ENCODE results near the gene TIAM2. TPM values are rescaled to one million over a fixed set of nuclear protein-coding genes. Genes with fewer than 3 reads are reported as not detected.

The TIAM2 gene
- total and polyA plus RNA-seq, 5 experiments from 2014 or later, result 0.09 to 8.3 (median 1.3) TPM

DNA sequence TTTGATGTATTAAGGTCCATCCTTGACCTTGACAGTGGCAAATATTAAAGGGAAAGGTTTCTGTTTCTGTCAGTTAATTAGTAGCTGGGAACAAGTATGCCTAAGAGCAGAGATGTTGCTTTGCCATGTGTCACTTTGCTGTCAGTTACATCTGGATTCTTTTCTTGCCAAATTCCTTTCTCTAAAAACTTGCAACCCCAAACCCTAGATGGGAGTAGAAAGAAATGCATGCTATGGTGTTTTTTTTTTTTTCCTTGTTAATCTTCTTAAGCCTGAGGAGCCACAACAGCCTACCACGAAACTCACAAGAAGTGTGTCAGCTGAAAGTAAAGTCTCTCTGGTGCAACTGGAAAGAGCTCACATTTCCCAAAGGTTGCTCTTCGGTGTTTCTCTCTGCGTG lies 250.7 kb downstream of the TIAM2 start:
- Mint-ChIP-seq H3K4me1 (peaks cover 0 to 2% (median 0%) of the 10 kb centered on the region in 4 donors), H3K9me3 (peaks cover 0 to 6% (median 0%) of the 10 kb centered on the region in 9 donors), H3K4me3 (no peak overlapping the region), H3K36me3 (peaks cover 0 to 13% (median 0%) of the 10 kb centered on the region in 3 donors), H3K27me3 (peaks cover 0 to 1% (median 0%) of the 10 kb centered on the region in 5 donors), H3K27ac (peak overlapping the region in 1 of 10 donors; percentile 50)
- no peak for DNase-seq
- POLR2A ChIA-PET, result no interaction called here
- no peak for ATAC-seq

DNA sequence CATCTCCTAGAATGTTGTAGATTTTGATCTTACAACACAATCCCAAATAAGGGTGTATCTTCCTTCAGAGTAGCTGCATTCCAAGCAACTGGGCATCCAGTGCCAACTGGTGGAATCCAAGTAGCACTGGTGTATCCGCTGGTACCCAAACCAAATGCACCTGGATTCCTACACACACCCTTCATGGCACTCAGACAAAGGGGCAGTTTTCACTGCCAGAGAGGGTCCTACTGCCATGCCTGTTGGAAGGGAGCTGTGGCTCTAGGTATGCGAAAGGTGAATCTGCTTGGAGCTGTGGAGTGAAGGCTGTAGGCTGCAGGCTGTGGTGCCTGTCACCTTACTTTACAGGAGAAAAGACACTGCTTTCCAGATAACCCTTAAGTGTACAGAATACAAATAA lies 251.7 kb downstream of the TIAM2 start:
- ATAC-seq (no peak), DNase-seq (no peak)
- H3K36me3 Mint-ChIP-seq, result peaks cover 0 to 23% (median 0%) of the 10 kb centered on the region in 3 donors
- POLR2A ChIA-PET, result no interaction called here
- no peak overlapping the region for H3K27ac Mint-ChIP-seq
- peaks cover 0 to 2% (median 0%) of the 10 kb centered on the region in 4 donors for H3K4me1 Mint-ChIP-seq
- H3K9me3 Mint-ChIP-seq, result peaks cover 0 to 6% (median 0%) of the 10 kb centered on the region in 9 donors
- H3K27me3 Mint-ChIP-seq, result peaks cover 0 to 1% (median 0%) of the 10 kb centered on the region in 5 donors
- no peak overlapping the region for H3K4me3 Mint-ChIP-seq

DNA sequence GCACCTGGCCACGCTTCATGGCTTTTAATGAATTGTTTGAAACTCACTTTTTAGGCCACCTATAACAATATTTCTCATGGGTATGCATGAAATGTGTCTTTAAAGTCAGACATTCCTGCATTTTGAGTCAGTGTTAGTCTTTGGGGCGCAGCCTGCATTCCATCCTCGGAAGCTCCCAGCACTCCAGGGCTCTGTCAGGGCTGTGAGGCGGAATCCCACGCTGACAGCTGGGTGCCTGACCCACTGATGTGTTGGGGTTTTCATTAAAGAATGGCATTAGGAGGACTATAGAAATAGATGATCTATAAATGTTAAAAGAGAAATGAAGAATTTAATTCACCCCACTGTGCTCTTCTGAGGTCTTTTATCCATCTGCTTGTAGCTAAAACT lies 252.5 kb downstream of the TIAM2 start:
- no peak overlapping the region for H3K4me3 Mint-ChIP-seq
- no peak for ATAC-seq
- H3K27me3 Mint-ChIP-seq, result no peaks in the 10 kb centered on the region
- no peak for DNase-seq
- peaks cover 0 to 27% (median 0%) of the 10 kb centered on the region in 3 donors for H3K36me3 Mint-ChIP-seq
- H3K27ac Mint-ChIP-seq, result peak overlapping the region in 1 of 10 donors; percentile 6
- peaks cover 0 to 6% (median 0%) of the 10 kb centered on the region in 9 donors for H3K9me3 Mint-ChIP-seq
- peaks cover 0 to 2% (median 0%) of the 10 kb centered on the region in 4 donors for H3K4me1 Mint-ChIP-seq
- POLR2A ChIA-PET, result no interaction called here

DNA sequence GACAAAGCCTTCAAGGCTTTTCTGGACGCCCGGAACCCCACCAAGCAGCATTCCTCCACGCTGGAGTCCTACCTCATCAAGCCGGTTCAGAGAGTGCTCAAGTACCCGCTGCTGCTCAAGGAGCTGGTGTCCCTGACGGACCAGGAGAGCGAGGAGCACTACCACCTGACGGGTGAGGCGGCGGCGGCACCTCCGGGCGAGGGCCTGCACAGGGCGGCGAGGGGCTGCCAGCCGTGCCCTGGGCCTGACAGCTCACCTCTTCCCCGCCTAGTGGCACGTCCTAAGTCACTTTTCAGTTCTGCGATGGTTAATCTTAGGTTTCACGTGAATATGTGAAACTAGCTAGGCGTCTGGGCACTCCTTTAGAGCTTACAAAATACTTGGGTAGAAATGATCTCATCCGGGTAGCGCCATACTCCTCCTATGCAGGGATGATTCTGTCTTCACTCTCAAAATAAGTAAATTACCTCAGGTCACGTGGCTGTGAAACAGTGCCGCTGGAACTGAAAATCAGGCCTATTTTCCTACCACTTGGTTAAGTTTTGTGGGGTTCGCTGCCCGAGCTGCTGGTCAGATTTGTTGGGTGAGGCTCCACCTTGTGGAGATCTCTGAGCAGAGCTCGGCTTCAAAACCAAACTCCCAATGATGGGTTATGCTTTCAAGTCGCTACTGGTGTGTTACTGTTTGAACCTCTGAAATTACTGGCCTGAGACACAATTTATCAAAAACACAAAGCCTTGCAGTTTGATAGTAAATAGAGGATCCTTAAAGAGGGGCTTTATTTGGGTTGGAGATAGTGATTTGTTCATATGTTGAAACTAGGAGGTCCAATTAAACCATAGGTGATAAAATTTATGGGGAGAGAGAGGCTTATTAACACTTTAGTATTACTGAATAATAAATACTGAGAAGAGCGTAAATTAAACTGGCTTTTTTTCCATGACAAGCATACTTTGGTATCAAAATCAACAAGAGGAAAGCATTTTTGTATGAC lies 253.2 kb downstream of the TIAM2 start:
- Mint-ChIP-seq H3K27me3 (no peaks in the 10 kb centered on the region), H3K27ac (peak overlapping the region in 2 of 10 donors; percentile 2 to 6), H3K4me1 (peaks cover 0 to 2% (median 0%) of the 10 kb centered on the region in 4 donors), H3K4me3 (no peak overlapping the region), H3K36me3 (peaks cover 0 to 34% (median 0%) of the 10 kb centered on the region in 3 donors), H3K9me3 (peaks cover 0 to 6% (median 0%) of the 10 kb centered on the region in 9 donors)
- DNase-seq (peak in 1 of 10 donors; percentile 3), ATAC-seq (no peak)
- POLR2A ChIA-PET, result no interaction called here

DNA sequence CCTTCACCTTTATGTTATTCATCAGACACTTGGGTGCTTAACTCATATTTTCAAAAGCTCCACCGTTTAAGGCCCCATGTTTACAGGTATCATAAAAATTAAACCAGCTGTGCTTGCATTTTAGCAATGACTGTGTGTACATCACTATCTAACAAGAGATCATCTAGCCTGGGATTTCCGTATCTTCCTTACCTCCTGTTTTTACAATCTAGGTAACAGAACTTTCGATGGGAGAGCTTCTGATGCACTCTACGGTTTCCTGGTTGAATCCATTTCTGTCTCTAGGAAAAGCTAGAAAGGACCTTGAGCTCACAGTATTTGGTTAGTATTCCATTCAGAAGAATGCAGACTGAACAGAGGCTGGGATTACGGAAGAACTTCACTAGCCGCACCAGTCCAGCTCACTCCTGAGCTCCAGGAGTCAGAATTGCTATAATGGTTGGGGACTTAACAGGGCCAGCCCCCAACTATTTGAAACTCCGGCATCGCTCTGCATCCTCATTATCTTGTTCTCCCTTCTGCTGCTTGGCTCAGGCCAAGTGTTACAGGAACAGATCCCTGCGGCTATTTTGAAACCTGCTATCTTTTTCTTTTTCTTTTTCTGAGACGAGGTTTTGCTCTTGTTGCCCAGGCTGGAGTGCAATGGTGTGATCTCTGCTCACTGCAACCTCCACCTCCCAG lies 255.7 kb downstream of the TIAM2 start:
- POLR2A ChIA-PET, result no interaction called here
- ATAC-seq (no peak), DNase-seq (no peak)
- Mint-ChIP-seq H3K36me3 (peaks cover 0 to 58% (median 9%) of the 10 kb centered on the region in 3 donors), H3K4me1 (peaks cover 0 to 4% (median 0%) of the 10 kb centered on the region in 4 donors), H3K4me3 (no peak overlapping the region), H3K27ac (peak overlapping the region in 3 of 10 donors; percentile 2 to 36 (median 24)), H3K9me3 (no peaks in the 10 kb centered on the region), H3K27me3 (no peaks in the 10 kb centered on the region)

DNA sequence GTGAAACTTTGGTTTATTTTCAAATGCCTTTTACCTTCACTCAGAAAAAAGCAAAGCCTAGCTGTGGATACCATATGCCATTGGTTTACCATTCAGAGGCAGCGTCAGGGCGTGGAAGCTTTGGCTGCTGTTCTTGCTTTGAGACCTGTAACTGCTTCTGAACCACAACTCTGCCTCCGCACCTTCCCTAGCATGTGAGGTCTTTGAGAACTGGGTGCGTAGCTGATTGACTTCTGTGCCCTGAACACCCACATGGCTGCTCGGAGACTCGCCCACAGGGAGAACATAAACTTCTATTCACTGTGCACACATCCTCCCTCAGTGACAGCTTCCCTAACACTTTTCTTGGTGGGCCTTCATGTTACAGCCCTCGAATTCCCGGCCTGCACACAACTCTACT lies 257.5 kb downstream of the TIAM2 start:
- Mint-ChIP-seq H3K9me3 (no peaks in the 10 kb centered on the region), H3K36me3 (peaks cover 0 to 76% (median 9%) of the 10 kb centered on the region in 3 donors), H3K4me3 (no peak overlapping the region), H3K27me3 (no peaks in the 10 kb centered on the region), H3K4me1 (peaks cover 0 to 4% (median 0%) of the 10 kb centered on the region in 4 donors), H3K27ac (peak overlapping the region in 2 of 10 donors; percentile 19 to 74)
- ATAC-seq, result no peak
- no peak for DNase-seq
- POLR2A ChIA-PET, result interaction anchor here (0.5 kb wide), 1 partner anchor 1604 kb away, joined by 5 read pairs; no protein-coding TSS in a partner anchor

DNA sequence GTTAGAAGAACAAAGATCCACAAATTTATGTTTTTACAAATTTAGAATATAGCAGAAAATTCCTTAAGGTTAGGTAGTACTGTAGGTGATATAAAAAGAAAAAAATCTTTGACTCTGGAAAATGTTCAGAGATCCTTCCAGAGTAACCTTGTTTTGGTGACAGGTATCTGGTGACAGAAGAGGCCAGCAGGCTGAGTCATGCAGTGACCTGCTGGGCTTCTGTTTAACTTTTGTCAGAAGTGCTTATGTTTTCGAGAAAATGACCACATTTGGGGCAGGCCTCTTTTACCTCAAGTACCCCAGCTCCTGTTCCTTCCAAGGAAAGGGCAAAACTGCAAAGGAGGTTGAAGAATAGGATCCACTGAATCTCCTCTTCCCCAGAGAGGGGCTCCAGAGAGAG lies 258.2 kb downstream of the TIAM2 start:
- Mint-ChIP-seq H3K4me3 (no peak overlapping the region), H3K27me3 (no peaks in the 10 kb centered on the region), H3K9me3 (no peaks in the 10 kb centered on the region), H3K4me1 (peaks cover 0 to 3% (median 0%) of the 10 kb centered on the region in 4 donors), H3K27ac (peak overlapping the region in 5 of 10 donors; percentile 56 to 76 (median 69)), H3K36me3 (peaks cover 0 to 81% (median 9%) of the 10 kb centered on the region in 3 donors)
- POLR2A ChIA-PET, result no interaction called here
- ATAC-seq (no peak), DNase-seq (no peak)

DNA sequence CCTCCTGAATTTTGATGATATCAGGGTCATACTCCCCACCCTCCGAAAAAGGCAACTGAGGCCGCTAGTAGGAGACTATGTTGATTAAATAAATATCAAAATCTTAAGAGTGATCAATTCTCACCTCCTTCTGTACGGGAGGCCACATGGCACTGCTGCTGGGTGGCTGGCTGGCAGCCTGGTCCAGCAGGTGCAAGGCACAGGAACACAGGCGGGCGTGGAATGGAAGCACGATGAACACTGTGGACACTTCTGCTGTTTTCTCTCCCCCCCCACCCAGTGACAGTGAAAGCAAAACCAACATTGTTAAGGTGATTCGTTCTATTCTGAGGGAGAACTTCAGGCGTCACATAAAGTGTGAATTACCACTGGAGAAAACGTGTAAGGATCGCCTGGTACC lies 259.0 kb downstream of the TIAM2 start:
- POLR2A ChIA-PET, result no interaction called here
- Mint-ChIP-seq H3K27me3 (no peaks in the 10 kb centered on the region), H3K4me3 (no peak overlapping the region), H3K9me3 (no peaks in the 10 kb centered on the region), H3K4me1 (peaks cover 0 to 1% (median 0%) of the 10 kb centered on the region in 4 donors), H3K36me3 (peaks cover 0 to 86% (median 11%) of the 10 kb centered on the region in 3 donors), H3K27ac (peak overlapping the region in 1 of 10 donors; percentile 33)
- no peak for ATAC-seq
- DNase-seq, result no peak

DNA sequence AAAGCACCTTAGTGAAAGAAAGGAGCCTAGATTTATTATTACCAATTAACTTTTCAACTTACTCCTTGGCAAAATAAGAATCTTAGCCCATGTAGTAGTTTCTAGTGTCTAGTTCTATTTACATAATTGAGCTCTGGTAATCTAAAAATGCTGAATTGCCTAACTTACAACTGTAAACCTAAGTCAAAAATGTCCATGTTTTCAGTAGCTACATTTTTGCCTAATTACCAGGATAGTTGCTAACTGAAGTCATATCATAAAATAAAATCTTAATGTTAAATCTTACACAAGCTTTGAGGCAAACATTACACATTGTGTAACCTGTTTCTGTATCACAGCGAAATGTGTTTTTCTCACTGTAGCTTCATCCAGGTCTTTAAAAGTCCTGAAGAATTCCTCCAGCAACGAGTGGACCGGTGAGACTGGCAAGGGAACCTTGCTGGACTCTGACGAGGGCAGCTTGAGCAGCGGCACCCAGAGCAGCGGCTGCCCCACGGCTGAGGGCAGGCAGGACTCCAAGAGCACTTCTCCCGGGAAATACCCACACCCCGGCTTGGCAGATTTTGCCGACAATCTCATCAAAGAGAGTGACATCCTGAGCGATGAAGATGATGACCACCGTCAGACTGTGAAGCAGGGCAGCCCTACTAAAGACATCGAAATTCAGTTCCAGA lies 261.1 kb downstream of the TIAM2 start:
- Mint-ChIP-seq H3K27ac (no peak overlapping the region), H3K27me3 (no peaks in the 10 kb centered on the region), H3K36me3 (peaks cover 0 to 91% (median 11%) of the 10 kb centered on the region in 3 donors), H3K4me3 (no peak overlapping the region), H3K9me3 (no peaks in the 10 kb centered on the region), H3K4me1 (peaks cover 0 to 1% (median under 1%) of the 10 kb centered on the region in 4 donors)
- POLR2A ChIA-PET, result no interaction called here
- ATAC-seq (no peak), DNase-seq (no peak)

DNA sequence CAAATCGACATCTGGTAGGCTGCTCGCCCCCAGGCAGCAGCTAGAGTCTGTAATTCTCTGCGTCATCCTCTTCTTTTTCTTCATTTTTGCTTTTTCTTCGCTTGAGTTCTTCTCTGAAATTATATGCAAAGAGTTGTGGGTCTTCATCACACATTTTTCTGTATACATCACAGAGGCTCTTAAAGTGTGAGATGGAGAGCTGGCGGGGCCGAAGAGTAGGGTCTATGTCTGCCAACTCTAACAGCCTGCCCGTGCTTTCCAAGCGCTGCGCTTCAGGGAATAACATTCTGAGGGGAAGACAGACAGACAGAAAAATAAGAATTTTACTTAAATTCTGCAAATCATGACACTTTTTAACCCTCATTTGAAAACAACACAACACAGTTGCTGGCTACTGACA lies 262.7 kb downstream of the TIAM2 start:
- Mint-ChIP-seq H3K27me3 (no peaks in the 10 kb centered on the region), H3K36me3 (peaks cover 0 to 91% (median 11%) of the 10 kb centered on the region in 3 donors), H3K27ac (peak overlapping the region in 1 of 10 donors; percentile 6), H3K4me3 (no peak overlapping the region), H3K4me1 (peaks cover 3 to 11% (median 4%) of the 10 kb centered on the region in 4 donors), H3K9me3 (no peaks in the 10 kb centered on the region)
- DNase-seq, result no peak
- POLR2A ChIA-PET, result no interaction called here
- no peak for ATAC-seq

DNA sequence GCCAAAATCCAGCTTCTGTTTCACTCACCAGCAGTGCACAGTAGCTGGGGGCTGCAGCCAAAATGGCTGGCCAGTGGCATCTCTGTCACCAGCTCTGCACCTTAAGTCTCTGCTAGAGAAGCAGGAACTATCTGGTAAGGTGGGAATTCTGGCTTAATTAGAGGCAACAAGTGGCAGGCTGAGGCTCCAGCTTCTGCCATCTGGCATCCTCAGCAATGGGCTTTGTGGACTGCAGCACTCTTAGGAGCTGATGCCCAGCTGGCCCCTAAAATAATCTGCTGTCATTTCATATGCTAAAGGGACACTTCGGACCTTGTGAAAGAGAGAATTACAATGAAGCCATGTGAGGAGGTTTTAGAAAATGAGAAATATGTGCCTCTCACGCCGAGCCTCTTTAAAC lies 264.1 kb downstream of the TIAM2 start:
- H3K36me3 Mint-ChIP-seq, result peaks cover 0 to 84% (median 8%) of the 10 kb centered on the region in 3 donors
- no peaks in the 10 kb centered on the region for H3K9me3 Mint-ChIP-seq

DNA sequence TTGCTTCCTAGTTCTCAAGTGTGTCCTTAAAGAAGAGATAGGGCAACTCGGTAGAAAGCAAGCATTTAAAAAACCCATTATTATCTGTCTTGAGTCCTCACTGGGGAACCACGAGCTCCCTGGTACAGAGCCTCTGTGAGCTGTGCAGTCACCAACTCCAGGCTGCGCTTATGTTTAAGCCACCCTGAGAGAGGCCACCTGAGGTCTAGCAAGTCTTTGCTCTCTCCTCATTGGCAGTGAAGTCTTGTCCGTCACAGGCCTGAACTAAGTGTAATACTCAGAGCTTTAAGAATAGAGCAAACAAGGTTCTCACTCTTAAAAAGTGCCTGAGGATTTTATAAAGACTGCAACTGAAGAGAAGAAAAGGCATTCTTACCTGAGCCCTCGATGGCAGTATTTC lies 264.8 kb downstream of the TIAM2 start:
- Mint-ChIP-seq H3K27me3 (no peaks in the 10 kb centered on the region), H3K4me3 (no peak overlapping the region), H3K36me3 (peaks cover 0 to 82% (median 5%) of the 10 kb centered on the region in 3 donors), H3K9me3 (no peaks in the 10 kb centered on the region), H3K4me1 (peaks cover 3 to 17% (median 6%) of the 10 kb centered on the region in 4 donors), H3K27ac (no peak overlapping the region)
- ATAC-seq (no peak), DNase-seq (no peak)
- POLR2A ChIA-PET, result no interaction called here

More for the DNA sequence above, 264.1 kb downstream of the TIAM2 start:
- H3K27me3 Mint-ChIP-seq, result no peaks in the 10 kb centered on the region
- POLR2A ChIA-PET, result no interaction called here
- ATAC-seq (no peak), DNase-seq (no peak)
- H3K4me3 Mint-ChIP-seq, result no peak overlapping the region
- H3K27ac Mint-ChIP-seq, result peak overlapping the region in 2 of 10 donors; percentile 21 to 24
- H3K4me1 Mint-ChIP-seq, result peaks cover 3 to 11% (median 6%) of the 10 kb centered on the region in 4 donors
